GM10847 (cell line): ENCODE measurements around the gene IPO9.

Experiments used
- POLR2A ChIP-seq: IDR thresholded peaks from 2 replicates; pipeline ENCODE4 v1.6.1; 2011; ENCODE audit not compliant: insufficient read length; ENCODE audit errors: extremely low read depth

Gene IPO9

DNA sequence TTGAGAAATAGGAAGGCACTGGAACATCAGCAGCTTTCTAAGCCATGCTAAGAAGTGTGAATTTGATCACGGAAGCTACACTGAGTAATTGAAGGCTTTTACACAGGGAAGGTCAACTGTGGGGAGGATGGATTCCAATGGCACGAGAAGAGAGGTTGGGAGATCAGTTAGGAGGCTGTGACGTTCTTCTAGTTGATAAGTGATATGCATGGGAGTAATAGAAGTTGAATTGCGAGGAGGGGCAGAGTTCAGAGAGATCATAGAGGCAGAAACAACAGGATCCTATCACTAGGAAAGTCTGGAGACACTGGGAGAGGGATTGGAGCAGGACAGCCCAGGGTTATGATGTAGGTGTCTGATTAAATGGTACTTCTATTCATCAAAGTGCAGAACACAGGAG lies 101.2 kb downstream of the IPO9 start:
- no peak for TF ChIP-seq POLR2A

DNA sequence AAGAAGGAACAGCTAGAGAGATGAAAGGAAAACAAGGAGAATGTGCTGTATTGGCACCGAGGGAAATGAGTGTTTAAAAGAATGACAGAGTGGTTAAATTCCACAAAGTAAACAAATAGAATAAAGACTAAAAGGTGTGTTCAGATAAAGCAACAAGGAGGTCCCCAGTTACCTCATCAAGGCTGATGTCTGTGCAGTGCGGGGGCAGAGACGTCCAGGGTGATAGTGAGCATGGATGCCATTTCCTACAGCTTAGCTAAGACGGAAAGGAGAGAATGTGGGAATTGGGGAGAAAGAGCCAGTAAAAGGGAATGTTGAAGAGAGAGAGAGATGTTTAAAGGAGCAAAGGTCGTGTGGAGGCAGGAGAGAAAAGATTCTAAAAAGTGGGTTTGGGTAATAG lies 101.8 kb downstream of the IPO9 start:
- TF ChIP-seq POLR2A, result no peak
